Activated CD4-positive, CD25-positive, alpha-beta regulatory T cell treated with anti-CD3 and anti-CD28 coated beads, Interleukin-2, amount 50 U/mL, for 16 hours (primary cell): ENCODE data around the gene ACP5.
"Not testable (repeated sequence)": the region's sequence is repeated elsewhere in the genome, so short reads cannot be mapped to it uniquely, and the experiment has no call there.

ENCODE experiments used
- DNase-seq: peaks from one replicate; pipeline ENCODE4 v3.0.0-alpha.2; 2020; ENCODE audit warnings: low read depth, low spot score

Gene ACP5

DNA sequence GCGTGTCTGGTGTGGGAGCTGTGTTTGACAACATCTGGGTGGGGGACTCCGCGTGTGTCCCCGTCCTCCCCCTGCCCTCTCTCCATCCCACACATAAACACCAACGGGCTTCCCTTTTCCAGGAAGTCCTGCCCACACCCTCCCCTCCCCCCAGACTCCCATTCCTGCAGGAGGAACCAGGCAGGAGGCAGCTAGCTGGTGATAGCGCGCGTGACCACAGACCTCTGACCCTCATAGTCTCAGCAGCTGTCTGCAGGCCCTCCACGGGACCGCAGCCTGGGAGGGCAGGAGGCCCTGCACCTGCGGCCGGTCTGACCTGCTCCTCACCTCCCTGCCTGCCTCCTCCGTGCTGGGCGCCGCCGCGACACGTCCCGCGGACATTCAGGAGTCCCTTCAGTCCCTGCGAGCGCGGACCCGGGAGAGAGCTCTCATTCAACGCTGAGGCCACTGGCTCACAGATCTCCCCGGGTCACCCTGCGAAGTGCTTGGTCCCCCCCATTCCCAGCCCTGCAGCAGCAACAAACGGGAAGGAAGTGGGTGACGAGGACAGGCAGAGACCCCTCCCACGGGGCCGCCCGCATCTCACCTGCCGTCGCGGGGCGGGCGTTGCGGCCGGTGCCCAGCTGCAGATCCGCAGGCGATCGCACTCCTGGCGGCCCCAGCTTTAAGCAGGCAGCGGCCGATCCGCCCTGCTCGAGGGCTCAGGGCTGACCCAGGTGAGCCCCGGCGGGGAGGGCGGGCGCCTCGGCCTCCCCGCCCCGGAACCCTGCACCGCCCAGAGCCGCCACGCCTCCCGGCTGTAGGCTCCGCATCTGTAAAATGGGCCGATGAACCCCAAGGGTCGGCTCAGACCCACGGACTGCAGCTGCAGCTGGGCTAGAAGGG lies 1.1 kb upstream of the ACP5 start:
- no peak for DNase-seq

- DNase-seq, result no peak
These were observed 1.2 kb downstream of the ACP5 start for GRCh38 chr19:11576227-11576626.

- DNase-seq, result no peak
These were observed 2.8 kb downstream of the ACP5 start for GRCh38 chr19:11574689-11575088.

DNA sequence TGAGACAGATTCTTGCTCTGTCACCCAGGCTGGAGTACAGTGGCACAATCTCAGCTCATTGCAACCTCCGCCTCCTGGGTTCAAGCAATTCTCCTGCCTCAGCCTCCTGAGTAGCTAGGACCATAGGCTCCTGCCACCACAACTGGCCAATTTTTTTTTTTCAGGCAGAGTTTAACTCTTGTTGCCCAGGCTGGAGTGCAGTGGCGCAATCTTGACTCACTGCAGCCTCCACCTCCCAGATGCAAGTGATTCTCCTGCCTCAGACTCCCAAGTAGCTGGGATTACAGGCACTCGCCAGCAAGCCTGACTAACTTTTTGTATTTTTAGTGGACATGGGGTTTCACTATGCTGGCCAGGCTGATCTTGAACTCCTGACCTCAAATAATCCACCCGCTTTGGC lies 3.7 kb downstream of the ACP5 start:
- not testable (repeated sequence) for DNase-seq

- not testable (repeated sequence) for DNase-seq
These were observed 4.1 kb downstream of the ACP5 start for GRCh38 chr19:11573354-11573753.

GRCh38 chr19:11570039-11570462 lies 7.4 kb downstream of the ACP5 start:
- no peak for DNase-seq

- DNase-seq, result no peak
These were observed 11.3 kb downstream of the ACP5 start for GRCh38 chr19:11566164-11566563.

- not testable (repeated sequence) for DNase-seq
These were observed 11.8 kb downstream of the ACP5 start for GRCh38 chr19:11565649-11565980.

DNA sequence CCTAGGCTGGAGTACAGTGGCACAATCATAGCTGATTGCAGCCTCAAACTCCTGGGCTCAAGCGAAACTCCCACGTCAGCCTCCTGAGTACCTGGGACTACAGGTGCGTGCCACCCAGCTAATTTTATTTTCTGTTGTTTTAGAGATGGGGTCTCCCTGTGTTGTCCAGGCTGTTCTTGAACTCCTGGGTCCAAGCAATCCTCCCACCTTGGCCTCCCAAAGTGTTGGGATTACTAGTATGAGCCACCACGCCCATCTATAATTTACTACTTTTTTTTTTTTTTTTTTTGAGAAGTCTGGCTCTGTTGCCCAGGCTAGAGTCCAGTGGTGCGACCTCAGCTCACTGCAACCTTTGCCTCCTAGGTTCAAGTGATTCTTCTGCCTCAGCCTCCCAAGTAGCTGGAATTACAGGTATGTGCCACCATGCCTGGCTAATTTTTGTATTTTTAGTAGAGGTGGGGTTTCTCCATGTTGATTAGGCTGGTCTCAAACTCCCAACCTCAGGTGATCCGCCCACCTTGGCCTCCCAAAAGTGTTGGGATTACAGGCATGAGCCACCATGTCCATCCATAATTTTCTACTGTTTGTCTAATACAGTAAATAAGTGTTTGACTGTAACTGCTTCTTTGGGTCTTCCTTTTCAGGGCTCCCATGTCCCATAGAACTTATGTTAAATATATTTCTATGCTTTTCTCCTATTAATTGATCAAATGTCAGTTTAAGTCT lies 13.2 kb downstream of the ACP5 start:
- DNase-seq, result not testable (repeated sequence)

GRCh38 chr19:11563532-11563931 lies 13.9 kb downstream of the ACP5 start:
- DNase-seq, result no peak

- DNase-seq, result peak; percentile 44
These were observed 16.9 kb downstream of the ACP5 start for GRCh38 chr19:11560404-11561051.

GRCh38 chr19:11558881-11559828 lies 18.3 kb downstream of the ACP5 start, which contains the start of gene ELOF1:
Gene ELOF1, minus strand, starts transcription at chr19:11559230. Its CDS starts 4,883 bp downstream, at chr19:11554347.
- DNase-seq, result peak; percentile 96

GRCh38 chr19:11556634-11557420 lies 20.6 kb downstream of the ACP5 start:
- DNase-seq, result no peak

DNA sequence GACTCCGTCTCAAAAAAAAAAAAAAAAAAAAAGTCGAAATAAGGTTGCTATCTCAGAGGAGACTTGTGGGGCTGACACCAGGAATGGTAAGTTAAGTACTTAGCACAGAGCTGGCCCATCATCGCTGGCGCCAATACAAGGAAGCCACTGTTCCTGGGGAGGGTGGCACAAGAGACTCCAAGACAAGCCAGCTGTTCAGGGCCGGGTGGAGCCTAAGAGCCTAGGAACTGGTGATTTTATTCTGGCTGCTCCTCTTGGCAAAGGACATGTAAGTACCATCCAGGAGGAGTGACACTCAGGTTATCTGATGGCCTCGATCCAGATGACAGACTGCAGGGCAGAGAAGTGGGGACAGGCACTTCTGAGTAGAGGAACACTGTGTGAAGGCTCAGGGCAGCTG lies 22.2 kb downstream of the ACP5 start:
- no peak for DNase-seq

DNA sequence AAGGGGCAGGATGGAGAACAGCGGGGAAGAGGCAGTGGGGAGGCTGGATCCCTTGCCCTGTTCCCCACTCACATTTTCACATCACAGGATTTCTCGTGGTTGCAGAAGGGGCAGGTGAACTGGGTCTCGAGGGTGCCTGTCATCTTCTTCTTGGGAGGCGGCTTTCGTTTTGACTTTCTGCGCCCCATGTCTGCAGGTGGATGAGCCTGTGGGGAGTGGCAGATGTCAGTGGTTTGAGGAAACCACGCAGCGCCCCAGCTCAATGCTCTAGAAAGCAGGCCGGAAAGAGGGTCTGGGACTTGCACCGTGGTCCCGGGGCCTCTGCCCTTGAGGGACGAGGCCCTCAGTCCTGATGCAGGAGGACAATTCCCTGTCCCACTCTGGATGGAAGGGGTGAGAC lies 23.3 kb downstream of the ACP5 start:
- DNase-seq, result no peak

GRCh38 chr19:11552666-11553372 lies 24.6 kb downstream of the ACP5 start:
- no peak for DNase-seq

GRCh38 chr19:11551603-11552235 lies 25.7 kb downstream of the ACP5 start:
- no peak for DNase-seq

DNA sequence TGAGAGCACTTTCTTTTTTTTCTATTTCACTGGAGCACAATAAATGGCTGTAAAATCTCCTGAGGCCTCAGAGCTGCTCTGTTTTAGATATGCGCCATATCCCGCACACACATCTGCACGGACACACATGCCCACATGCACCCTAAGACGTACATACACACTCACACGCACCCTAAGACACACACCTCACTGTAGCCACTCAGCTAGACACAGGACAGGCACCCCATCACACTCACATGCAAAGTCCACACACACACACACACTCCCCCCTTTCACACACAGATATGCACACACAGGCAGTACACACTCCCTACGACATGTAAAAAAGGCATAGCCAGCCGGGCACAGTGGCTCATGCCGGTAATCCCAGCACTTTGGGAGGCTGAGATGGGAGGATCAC lies 27.2 kb downstream of the ACP5 start:
- no peak for DNase-seq

GRCh38 chr19:11549386-11549953 lies 28.0 kb downstream of the ACP5 start:
- DNase-seq, result no peak
